ENCODE results near the gene RASGEF1B.
"Not testable (repeated sequence)": the region's sequence is repeated elsewhere in the genome, so short reads cannot be mapped to it uniquely, and the experiment has no call there.

RASGEF1B gene

GRCh38 chr4:81498046-81498445 is 26.3 kb upstream of the RASGEF1B start:
- no peak for DNase-seq

GRCh38 chr4:81495345-81495744 is 23.6 kb upstream of the RASGEF1B start:
- DNase-seq = no peak

GRCh38 chr4:81494031-81494431 is 22.3 kb upstream of the RASGEF1B start:
- DNase-seq = peak; percentile 41

DNA sequence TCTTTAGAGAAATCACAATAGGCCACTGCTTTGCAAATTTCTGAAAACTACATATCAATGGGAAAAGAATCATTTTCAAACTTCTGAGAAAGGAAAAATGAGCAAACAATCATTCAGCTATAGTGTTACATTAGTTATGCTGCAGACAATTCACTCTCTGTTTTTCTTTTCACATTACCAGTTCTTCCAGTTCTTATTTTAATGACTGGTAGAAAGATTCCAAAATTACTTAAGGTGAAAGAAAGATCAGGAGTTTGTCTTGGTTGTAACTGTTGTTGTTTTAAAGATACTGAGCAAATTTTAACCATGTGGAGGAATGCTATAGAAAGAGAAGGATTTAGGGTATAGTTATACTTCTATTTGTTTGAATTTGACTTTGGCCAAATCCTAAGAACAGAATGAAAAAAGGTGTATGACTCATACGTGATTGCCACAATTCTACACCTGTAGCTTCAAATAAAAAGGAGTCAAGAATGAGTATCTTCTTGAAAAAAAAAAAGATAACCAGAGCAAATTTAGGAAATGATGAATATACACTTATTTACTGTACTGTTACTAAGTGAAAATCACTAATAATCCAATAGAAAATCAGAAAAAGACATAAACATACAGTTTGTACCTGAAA is 21.0 kb upstream of the RASGEF1B start:
- DNase-seq = no peak

DNA sequence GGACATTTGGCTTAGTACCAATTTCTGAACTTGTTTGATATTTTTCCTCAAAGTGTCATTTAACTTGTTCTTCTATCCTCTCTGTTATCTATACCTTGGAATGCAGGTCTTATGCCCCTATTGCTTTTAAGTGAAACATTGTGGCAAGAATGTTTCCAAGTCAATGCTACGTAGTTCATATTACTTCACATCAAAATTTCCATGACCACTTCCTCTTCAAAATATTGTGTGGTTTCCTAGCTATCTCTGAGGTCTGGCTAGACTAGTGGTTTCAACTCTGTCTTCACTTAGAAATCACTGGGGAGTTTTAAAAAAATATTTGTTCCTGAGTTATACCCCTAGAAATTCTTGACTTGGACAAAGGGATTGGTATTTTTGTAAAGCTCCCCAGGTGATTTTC is 20.2 kb upstream of the RASGEF1B start:
- DNase-seq = peak; percentile 89

GRCh38 chr4:81490403-81491160 is 18.9 kb upstream of the RASGEF1B start:
- peak; percentile 17 for DNase-seq

GRCh38 chr4:81486502-81486901 is 14.8 kb upstream of the RASGEF1B start:
- no peak for DNase-seq

- no peak for DNase-seq
These were observed 13.7 kb upstream of the RASGEF1B start for GRCh38 chr4:81485310-81485980.

GRCh38 chr4:81482326-81482725 is 10.6 kb upstream of the RASGEF1B start:
- peak; percentile 37 for DNase-seq

- no peak for DNase-seq
These were observed 9.4 kb upstream of the RASGEF1B start for GRCh38 chr4:81481151-81481550.

DNA sequence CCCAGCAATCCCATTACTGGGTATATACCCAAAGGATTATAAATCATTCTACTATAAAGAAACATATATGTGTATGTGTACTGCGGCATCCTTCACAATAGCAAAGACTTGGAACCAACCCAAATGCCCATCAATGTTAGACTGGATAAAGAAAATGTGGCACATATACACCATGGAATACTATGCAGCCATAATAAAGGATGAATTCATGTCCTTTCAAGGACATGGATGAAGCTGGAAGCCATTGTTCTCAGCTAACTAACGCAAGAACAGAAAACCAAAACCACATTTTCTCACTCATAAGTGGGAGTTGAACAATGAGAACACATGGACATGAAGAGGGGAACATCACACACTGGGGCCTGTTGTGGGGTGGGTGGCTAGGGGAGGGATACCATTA is 7.9 kb upstream of the RASGEF1B start:
- DNase-seq = not testable (repeated sequence)

GRCh38 chr4:81473331-81474265 is 1.9 kb upstream of the RASGEF1B start:
- DNase-seq = not testable (repeated sequence)

- peak; percentile 88 for DNase-seq
These were observed 825 bp upstream of the RASGEF1B start for GRCh38 chr4:81472281-81473182.

- no peak for DNase-seq
These were observed 464 bp downstream of the RASGEF1B start for GRCh38 chr4:81471298-81471587.

DNA sequence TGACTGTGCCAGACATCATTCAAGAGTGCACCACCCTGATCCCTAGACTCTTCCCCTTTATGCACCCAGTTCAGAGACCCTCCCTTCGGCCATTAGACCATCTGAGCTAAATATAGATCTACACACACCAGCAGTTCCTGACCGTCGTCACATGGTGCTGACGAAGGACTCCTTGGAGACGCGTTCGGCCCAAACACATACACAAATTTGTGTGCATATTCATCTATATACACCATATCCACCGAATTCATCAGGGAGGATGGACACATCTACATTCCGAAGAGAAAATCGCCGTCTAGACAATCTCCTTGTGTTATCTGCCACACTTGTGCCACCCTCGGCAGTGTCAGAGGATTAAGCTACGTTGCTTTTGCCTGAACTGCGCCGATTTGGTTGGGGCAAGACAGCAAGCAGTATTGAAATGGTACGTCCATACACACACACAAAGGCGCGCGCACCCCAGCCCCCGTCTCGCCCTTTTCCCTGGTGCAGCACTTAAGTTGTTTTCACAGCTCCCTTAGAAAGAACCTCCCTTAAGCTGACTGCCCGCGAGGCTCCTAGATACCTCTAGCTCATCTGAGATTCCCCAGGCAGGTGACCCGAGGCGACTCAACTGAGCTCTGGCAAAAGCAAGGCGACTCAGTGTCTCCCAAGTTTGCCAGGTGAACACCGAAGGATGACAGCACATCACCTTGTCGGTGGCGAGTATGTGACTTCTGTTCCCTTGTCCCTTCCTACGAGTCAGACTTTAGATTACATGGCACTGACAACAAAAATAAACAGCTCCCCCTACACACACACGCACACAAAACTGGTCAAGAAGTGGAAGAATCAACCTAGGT is 1.0 kb downstream of the RASGEF1B start:
- peak; percentile 53 for DNase-seq

DNA sequence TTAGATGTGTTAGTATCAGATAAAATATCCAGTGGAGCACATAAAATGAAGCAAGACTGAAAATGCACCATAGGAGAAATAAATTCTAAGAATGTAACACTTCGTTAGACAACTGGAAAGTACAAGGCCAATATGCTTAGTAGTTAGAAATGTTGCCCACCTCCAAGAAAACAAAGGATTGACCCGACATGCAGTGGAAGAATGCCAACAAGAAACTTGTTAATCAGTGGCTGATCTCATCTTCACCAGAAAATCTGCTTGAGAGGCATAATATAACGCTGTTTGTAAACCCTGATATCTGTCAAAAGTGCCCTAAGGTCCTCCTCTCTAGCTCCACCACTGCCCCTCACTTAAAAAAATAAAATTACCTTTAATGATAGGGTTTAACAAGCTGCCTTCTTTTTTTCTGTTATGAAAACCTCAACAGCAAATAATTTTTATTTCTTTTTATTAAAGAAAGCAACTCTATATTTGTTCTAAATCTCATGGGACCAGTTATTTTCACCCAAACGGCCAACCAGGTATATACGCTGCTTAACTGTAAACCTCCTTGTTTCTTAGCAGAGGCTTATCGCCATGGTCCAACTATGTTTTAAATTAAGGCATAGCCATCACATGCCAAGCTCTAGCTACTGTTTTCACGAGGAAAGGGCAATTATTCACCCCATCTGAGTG is 1.8 kb downstream of the RASGEF1B start:
- DNase-seq = no peak

DNA sequence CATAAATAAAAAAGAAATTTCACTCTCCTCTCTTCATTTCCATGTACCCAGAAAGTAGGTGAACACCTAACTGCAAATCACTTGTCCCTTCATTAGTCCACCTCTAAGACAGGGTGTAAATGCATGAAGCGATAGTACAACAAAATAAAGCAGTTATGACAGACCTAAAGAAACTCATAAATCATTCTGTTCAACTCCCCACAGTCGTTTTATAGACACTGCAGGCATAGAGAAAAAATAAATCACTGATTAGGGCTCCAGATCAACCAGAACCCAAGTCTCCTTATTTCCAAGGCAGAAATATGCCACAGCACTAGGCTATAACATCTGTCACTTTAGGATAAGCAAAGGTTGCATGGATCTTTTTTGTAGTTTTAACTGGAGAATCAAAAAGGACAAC is 3.0 kb downstream of the RASGEF1B start:
- no peak for DNase-seq

GRCh38 chr4:81467672-81467964 is 4.1 kb downstream of the RASGEF1B start:
- no peak for DNase-seq

DNA sequence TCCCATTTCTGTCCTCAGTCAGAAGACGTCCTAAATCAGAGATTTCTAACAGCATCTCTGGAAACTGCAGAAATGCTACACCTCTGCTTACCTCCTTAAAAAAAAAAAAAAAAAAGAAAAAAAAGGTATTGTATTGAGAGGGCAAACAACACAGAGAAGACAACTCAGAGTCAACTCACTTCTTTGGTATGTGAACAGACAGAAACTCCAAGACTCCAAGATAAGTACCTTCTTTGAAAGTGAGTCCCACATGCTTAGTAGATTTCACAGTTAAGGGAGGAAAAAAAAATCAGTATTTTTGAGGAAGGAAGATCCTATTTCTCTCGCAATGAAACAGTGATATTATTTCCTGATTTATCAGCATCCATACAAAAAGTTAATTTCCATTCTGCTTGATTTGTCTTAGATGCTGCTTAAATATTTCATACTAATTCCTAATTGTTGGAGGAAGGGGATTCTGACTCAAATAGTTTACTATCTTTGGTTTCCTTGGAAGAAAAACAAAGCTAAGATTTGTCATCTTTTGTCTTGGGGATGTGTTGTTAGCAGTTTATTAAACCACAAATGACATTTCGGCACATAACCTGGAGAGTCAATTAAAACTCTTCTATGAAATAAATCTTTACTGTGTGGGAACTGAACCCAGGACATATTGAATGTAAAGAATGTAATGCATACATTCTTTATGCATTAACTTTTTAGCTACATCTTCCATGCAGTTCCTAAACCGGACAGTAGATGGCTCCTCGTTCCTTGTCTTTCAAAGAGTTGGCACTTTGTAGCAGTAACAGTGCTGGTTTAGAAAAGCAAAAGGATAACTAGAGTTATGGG is 4.7 kb downstream of the RASGEF1B start:
- DNase-seq = peak; percentile 91
